ENCODE data around the gene HDDC3.

HDDC3 gene

GRCh38 chr15:90957791-90958190 is 25.4 kb upstream of the HDDC3 start:
- peak overlapping the region; percentile 56 for H3K4me3 ChIP-seq (ENCODE audit: low read length)
- no peak for DNase-seq (ENCODE audit: low read depth)
- TF ChIP-seq, protein P1, sequence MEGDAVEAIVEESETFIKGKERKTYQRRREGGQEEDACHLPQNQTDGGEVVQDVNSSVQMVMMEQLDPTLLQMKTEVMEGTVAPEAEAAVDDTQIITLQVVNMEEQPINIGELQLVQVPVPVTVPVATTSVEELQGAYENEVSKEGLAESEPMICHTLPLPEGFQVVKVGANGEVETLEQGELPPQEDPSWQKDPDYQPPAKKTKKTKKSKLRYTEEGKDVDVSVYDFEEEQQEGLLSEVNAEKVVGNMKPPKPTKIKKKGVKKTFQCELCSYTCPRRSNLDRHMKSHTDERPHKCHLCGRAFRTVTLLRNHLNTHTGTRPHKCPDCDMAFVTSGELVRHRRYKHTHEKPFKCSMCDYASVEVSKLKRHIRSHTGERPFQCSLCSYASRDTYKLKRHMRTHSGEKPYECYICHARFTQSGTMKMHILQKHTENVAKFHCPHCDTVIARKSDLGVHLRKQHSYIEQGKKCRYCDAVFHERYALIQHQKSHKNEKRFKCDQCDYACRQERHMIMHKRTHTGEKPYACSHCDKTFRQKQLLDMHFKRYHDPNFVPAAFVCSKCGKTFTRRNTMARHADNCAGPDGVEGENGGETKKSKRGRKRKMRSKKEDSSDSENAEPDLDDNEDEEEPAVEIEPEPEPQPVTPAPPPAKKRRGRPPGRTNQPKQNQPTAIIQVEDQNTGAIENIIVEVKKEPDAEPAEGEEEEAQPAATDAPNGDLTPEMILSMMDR (conservative IDR thresholded peaks at IDR 0.05; ENCODE audit: low read depth, low read length), result no peak

DNA sequence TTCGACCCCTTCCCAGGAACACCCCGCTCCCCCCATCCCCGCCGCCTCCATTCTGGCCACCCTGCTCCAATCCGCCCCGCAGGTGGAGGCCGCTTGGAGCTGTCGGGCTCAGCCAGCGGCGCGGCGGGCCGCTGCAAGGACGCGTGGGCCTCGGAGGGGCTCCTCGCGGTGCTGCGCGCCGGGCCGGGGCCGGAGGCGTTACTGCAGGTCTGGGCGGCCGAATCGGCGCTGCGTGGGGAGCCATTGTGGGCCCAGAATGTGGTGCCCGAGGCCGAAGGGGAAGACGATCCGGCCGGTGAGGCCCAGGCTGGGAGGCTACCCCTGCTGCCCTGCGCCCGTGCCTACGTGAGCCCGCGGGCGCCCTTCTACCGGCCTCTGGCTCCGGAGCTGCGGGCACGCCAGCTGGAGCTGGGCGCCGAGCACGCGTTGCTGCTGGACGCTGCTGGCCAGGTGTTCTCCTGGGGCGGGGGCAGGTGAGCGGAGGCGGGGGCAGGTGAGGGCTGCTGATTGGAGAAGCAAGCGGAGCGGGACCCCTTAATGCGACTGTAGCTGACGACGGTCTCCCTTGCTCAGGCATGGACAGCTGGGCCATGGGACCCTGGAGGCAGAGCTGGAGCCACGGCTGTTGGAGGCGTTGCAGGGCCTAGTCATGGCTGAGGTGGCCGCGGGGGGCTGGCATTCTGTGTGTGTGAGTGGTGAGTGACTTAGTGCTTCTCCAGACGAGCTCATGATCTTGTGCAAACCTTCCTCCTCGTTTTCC is 24.9 kb upstream of the HDDC3 start:
- H3K4me3 ChIP-seq (ENCODE audit: low read length), result peak overlapping the region; percentile 56
- no peak for DNase-seq (ENCODE audit: low read depth)
- TF ChIP-seq, protein P1 (conservative IDR thresholded peaks at IDR 0.05; ENCODE audit: low read depth, low read length), result no peak

GRCh38 chr15:90956274-90957030 is 24.1 kb upstream of the HDDC3 start:
- DNase-seq (ENCODE audit: low read depth), result no peak
- TF ChIP-seq, protein P1 (conservative IDR thresholded peaks at IDR 0.05; ENCODE audit: low read depth, low read length), result peak; percentile 81
- peak overlapping the region; percentile 56 for H3K4me3 ChIP-seq (ENCODE audit: low read length)

DNA sequence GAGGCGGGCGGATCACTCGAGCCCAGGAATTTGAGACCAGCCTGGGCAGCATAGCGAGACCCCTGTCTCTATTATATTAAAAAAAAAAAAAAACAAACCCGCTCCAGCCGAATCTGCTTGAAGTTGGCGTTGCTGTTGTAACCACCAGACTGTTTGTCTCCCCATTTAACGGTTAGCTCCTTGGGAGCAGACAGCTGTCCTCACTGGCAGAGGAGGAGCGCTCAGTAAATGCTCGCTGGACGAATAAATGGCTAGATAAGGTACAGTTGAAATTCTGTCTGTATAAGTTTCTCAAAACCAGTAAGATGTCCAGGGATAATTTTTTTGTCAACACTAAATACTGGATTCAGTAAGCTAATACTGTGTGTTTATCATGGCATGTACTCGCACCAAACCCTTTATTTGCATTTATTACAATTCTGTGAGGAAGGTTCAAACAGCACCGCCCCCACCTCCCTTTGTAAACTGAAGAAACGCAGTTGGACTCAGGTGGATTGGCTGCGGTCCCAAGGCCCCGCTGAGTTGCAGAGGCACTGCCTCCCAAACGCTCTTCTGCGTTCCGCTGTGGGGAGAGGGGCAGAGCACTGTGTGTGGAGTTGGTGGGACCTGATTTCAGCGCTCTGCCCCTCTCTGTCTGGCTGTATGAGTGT is 23.4 kb upstream of the HDDC3 start:
- H3K4me3 ChIP-seq (ENCODE audit: low read length), result peak overlapping the region; percentile 75
- TF ChIP-seq, protein P1 (conservative IDR thresholded peaks at IDR 0.05; ENCODE audit: low read depth, low read length), result no peak
- DNase-seq (ENCODE audit: low read depth), result no peak

GRCh38 chr15:90954712-90955623 is 22.6 kb upstream of the HDDC3 start, which contains the start of gene RCCD1:
Gene RCCD1 (plus strand): TSS chr15:90954884. CDS start chr15:90956735, 1,851 bp downstream.
- TF ChIP-seq, protein P1 (conservative IDR thresholded peaks at IDR 0.05; ENCODE audit: low read depth, low read length), result no peak
- peak; percentile 85 for DNase-seq (ENCODE audit: low read depth)
- peak within 1 kb of the TSS; percentile 75 for H3K4me3 ChIP-seq (ENCODE audit: low read length)

DNA sequence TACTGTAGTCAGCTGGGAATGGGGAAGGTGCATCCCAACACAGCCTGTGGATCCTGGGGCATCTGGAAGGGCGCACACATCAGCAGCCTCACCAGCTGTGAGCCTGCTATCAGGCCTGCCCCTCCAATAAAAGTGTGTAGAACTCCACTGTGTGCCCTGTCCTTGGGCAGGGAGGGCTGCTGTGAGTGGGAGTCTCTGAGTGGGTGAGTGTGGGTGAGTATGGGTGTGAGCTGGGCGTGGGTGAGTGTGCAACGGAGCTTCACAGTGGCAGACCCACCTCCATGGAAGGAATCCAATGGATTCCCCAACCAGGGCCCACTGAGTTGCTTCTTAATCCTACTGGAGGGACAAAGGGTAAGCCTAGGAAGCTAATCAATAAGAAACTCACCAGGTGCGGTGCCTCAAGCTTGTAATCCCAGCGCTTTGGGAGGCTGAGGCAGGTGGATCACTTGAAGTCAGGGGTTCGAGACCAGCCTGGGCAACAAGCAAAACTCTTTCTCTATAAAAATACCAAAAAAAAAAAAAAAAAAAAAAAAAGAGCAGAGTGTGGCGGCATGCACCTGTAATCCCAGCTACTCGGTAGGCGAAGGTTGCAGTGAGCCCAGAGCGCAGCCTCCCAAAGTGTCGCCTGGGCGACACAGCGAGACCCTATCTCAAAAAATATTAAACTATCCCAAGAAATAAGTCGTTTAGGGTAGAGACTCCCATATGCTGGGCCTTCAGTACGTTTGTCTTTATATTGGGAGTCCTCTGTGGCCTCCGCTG is 21.8 kb upstream of the HDDC3 start:
- TF ChIP-seq, protein P1 (conservative IDR thresholded peaks at IDR 0.05; ENCODE audit: low read depth, low read length), result no peak
- no peak for DNase-seq (ENCODE audit: low read depth)
- peak overlapping the region; percentile 75 for H3K4me3 ChIP-seq (ENCODE audit: low read length)
